Mesothelial cell of epicardium (in vitro differentiated cells): Measurements from ENCODE around the gene GRM7. TPM values are rescaled to one million over a fixed set of nuclear protein-coding genes. Genes with fewer than 3 reads are reported as not detected.

ENCODE experiments used
- DNase-seq, 2 experiments: peaks; one replicate each; pipeline ENCODE4 v3.0.0; 2021; ENCODE audit warnings: low spot score in 2 of 2; ENCODE audit not compliant: unreplicated experiment in 2 of 2
- H3K27ac Mint-ChIP-seq: 2 replicates; pipeline ENCODE4 v1.8.0; 2021; ENCODE audit warnings: mixed read lengths
- H3K27me3 Mint-ChIP-seq: 2 replicates; pipeline ENCODE4 v1.8.0; 2021; ENCODE audit warnings: low read depth, mixed read lengths
- H3K36me3 Mint-ChIP-seq: 2 replicates; pipeline ENCODE4 v1.8.0; 2021; ENCODE audit warnings: mixed read lengths
- H3K4me1 Mint-ChIP-seq: 2 replicates; pipeline ENCODE4 v1.8.0; 2021; ENCODE audit warnings: mixed read lengths
- H3K4me3 Mint-ChIP-seq: 2 replicates; pipeline ENCODE4 v1.8.0; 2021; ENCODE audit warnings: mild to moderate bottlenecking, moderate library complexity, mixed read lengths
- H3K9me3 Mint-ChIP-seq: 2 replicates; pipeline ENCODE4 v1.8.0; 2021; ENCODE audit warnings: mixed read lengths
- total RNA-seq: library from RNA; stranded (reverse); gene quantifications from 3 replicates; pipeline ENCODE4 v1.2.1, GENCODE V29; 2021
- TF ChIP-seq, protein P1 (sequence below): fragments of 200-600 bp; sonication (generic); IDR thresholded peaks from one replicate; pipeline ENCODE4 v1.5.0; 2021; ENCODE audit warnings: antibody characterized with exemption; ENCODE audit not compliant: unreplicated experiment

GRM7 gene
- total RNA-seq, 1 donor from 2014 or later, result 0.69 TPM

DNA sequence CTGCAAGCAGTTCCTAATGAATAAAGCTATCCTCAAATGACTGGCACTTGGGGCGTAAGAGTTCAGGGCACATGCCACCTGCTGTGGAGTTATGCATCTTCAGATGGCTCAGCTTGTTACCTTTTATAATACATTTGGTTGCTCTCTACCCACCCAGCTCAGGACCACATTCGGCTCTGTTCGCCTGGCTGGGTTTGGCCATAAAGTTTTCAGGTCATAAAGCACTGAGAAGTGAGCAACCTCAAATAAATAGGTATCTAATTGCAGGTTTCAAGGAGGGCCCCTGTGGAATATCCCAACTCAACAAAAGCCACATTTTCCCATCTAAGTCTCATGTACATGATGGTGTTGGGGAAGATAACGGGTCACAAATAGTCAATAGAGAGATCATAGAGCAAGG lies 727.3 kb downstream of the GRM7 start:
- Mint-ChIP-seq H3K4me1 (no peaks in the 10 kb centered on the region), H3K27ac (no peak overlapping the region), H3K9me3 (no peaks in the 10 kb centered on the region), H3K36me3 (no peaks in the 10 kb centered on the region), H3K27me3 (peaks cover 5% of the 10 kb centered on the region), H3K4me3 (no peak overlapping the region)
- DNase-seq, result no peak
- TF ChIP-seq, protein P1, sequence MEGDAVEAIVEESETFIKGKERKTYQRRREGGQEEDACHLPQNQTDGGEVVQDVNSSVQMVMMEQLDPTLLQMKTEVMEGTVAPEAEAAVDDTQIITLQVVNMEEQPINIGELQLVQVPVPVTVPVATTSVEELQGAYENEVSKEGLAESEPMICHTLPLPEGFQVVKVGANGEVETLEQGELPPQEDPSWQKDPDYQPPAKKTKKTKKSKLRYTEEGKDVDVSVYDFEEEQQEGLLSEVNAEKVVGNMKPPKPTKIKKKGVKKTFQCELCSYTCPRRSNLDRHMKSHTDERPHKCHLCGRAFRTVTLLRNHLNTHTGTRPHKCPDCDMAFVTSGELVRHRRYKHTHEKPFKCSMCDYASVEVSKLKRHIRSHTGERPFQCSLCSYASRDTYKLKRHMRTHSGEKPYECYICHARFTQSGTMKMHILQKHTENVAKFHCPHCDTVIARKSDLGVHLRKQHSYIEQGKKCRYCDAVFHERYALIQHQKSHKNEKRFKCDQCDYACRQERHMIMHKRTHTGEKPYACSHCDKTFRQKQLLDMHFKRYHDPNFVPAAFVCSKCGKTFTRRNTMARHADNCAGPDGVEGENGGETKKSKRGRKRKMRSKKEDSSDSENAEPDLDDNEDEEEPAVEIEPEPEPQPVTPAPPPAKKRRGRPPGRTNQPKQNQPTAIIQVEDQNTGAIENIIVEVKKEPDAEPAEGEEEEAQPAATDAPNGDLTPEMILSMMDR, result no peak

DNA sequence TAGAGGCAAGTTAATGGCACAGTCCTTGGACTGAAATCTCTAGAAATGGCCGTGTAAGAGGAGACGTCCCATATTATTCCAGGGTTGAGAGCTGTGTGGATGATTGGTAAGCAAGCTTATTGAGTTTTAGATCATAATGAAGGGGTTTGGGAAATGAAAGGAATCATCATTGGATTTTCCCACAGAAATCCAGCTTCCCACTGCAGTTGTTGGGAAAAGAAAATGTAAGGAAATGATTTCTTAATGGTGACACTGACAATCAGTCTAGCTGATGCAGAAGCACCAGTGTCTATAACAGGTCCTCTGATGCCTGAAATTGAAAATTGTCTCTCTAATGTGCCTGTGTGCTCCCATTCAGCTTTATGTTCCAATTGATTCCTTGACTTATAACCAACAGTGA lies 728.6 kb downstream of the GRM7 start:
- Mint-ChIP-seq H3K27me3 (peaks cover 6% of the 10 kb centered on the region), H3K4me1 (no peaks in the 10 kb centered on the region)
- no peak for DNase-seq

DNA sequence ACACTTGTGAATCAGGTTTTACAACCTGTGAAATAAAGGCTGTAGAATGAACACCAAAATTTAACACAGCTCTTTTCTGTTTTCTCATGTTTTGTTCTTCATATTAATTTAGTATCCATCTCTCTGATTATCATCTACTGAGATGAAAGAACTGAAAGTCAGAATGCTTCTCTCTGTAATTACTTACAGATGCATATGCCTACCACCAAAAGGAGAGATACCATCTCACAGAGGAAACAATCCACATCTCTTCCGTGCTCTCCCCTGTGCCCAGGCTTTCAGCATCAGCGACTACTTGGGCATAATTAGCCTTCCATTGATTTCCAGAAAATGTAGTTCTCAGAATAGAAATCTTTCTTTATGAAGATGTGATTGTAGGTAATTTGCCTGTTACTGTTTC lies 741.4 kb downstream of the GRM7 start:
- H3K4me3 Mint-ChIP-seq, result no peak overlapping the region
- DNase-seq, result no peak
- peaks cover 7% of the 10 kb centered on the region for H3K27me3 Mint-ChIP-seq
- H3K36me3 Mint-ChIP-seq, result no peaks in the 10 kb centered on the region
- H3K4me1 Mint-ChIP-seq, result no peaks in the 10 kb centered on the region
- TF ChIP-seq, protein P1, result no peak
- H3K9me3 Mint-ChIP-seq, result no peaks in the 10 kb centered on the region
- no peak overlapping the region for H3K27ac Mint-ChIP-seq

More for the DNA sequence above, 728.6 kb downstream of the GRM7 start:
- Mint-ChIP-seq H3K4me3 (no peak overlapping the region), H3K9me3 (no peaks in the 10 kb centered on the region), H3K36me3 (no peaks in the 10 kb centered on the region), H3K27ac (no peak overlapping the region)
- TF ChIP-seq, protein P1, result no peak

DNA sequence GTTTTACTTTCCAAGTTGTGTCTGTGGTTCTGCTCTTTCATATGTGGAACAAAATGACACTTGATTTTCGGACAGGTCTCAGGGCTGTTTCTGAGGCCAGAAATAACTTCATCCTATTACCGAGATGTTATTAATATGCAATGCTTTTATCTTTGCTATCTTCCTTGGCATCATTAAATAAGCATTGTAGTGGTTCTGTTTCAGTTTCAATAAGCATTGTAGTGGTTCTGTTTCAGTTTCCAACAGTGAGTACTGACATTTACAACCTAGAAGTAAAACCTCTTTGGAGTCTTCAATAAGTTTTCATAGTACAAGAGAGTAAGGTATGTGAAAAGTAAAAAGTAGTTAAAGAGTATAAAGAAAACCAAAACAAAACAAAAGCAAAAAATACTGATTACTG lies 746.2 kb downstream of the GRM7 start:
- TF ChIP-seq, protein P1, result no peak
- Mint-ChIP-seq H3K4me3 (no peak overlapping the region), H3K36me3 (no peaks in the 10 kb centered on the region), H3K27me3 (peaks cover 8% of the 10 kb centered on the region), H3K4me1 (no peaks in the 10 kb centered on the region), H3K27ac (no peak overlapping the region), H3K9me3 (no peaks in the 10 kb centered on the region)
- no peak for DNase-seq

DNA sequence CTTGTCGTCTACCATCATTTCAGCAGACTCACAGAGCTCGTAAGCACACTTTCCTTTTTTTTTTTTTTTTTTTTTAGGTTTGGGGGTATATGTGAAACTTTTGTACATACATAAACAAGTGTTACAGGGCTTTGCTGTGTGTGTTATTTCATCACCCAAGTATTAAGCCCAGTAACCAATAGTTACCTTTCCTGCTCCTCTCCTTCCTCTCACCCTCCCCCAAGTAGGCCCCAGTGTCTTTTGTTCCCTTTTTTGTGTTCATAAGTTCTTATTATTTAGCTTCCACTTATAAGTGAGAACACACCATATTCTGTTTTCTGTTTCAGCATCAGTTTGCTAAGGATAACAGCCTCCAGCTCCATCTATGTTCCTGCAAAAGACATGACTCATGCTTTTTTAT lies 746.8 kb downstream of the GRM7 start:
- Mint-ChIP-seq H3K4me1 (no peaks in the 10 kb centered on the region), H3K4me3 (no peak overlapping the region), H3K36me3 (no peaks in the 10 kb centered on the region), H3K27me3 (peaks cover 13% of the 10 kb centered on the region), H3K27ac (no peak overlapping the region), H3K9me3 (no peaks in the 10 kb centered on the region)
- DNase-seq, result no peak
- TF ChIP-seq, protein P1, result no peak

DNA sequence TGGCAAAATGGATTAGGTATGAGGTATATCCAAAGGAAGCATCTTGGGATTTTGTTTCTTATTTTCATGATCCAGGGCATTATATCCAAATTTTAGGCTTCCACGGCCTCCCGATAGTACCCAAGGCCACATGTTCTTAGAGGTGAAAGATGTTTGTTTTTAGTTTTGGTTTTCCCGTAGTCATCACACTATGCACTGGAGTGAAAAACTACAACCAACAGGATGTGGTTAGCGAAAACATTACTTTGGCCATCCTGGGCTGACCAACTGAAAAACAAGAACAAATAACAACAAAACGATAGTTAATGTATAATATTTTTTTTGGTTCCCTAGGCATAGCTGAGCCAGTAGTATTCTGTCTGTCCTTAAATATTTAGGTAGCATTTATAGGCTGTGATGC lies 749.7 kb downstream of the GRM7 start:
- no peak for DNase-seq
- Mint-ChIP-seq H3K4me3 (no peak overlapping the region), H3K9me3 (no peaks in the 10 kb centered on the region), H3K36me3 (no peaks in the 10 kb centered on the region), H3K4me1 (no peaks in the 10 kb centered on the region), H3K27me3 (peaks cover 13% of the 10 kb centered on the region), H3K27ac (no peak overlapping the region)
- TF ChIP-seq, protein P1, result no peak
